WTC11 (cell line): ENCODE results near the gene PHF21B. TPM values are rescaled to one million over a fixed set of nuclear protein-coding genes. Genes with fewer than 3 reads are reported as not detected.

Experiments used
- ATAC-seq: fragments of 200-7000 bp; cut with Tn5 transposase; 2 replicates; pipeline ENCODE4 v1.10.0; 2021; ENCODE audit warnings: mild to moderate bottlenecking, moderate library complexity
- CTCF ChIA-PET: fragments of 300-600 bp; sonication (Branson Sonifier 250); formaldehyde crosslinking; loops from one replicate; lab custom pipeline; 2021; ENCODE audit warnings: antibody characterized with exemption; lab: Charles Lee
- POLR2A ChIA-PET: fragments of 350-600 bp; sonication (Branson Sonifier 250); formaldehyde crosslinking; loops from one replicate; lab custom pipeline; 2021; ENCODE audit warnings: antibody characterized with exemption; lab: Charles Lee
- DNase-seq: peaks from one replicate; pipeline ENCODE4 v3.0.0; 2021; ENCODE audit warnings: low spot score
- H3K27ac Mint-ChIP-seq: 2 replicates; pipeline ENCODE4 v1.8.0; 2021; ENCODE audit warnings: mixed read lengths
- H3K27me3 Mint-ChIP-seq: 2 replicates; pipeline ENCODE4 v1.8.0; 2021; ENCODE audit warnings: low read depth, mild to moderate bottlenecking, moderate library complexity, mixed read lengths
- H3K36me3 Mint-ChIP-seq: 2 replicates; pipeline ENCODE4 v1.8.0; 2021; ENCODE audit warnings: mixed read lengths
- H3K4me1 Mint-ChIP-seq: 2 replicates; pipeline ENCODE4 v1.8.0; 2022; ENCODE audit warnings: mixed read lengths
- H3K4me3 Mint-ChIP-seq: 2 replicates; pipeline ENCODE4 v1.8.0; 2021; ENCODE audit warnings: mild to moderate bottlenecking, moderate library complexity, mixed read lengths
- H3K9me3 Mint-ChIP-seq: 2 replicates; pipeline ENCODE4 v1.8.0; 2021; ENCODE audit warnings: mixed read lengths
- ATF2 ChIP-seq: sonication (generic); formaldehyde crosslinking; IDR thresholded peaks from 2 replicates; pipeline ENCODE4 v1.8.1; 2022; ENCODE audit warnings: low read depth, missing genetic modification reagents, borderline replicate concordance
- CBFB ChIP-seq: sonication (generic); formaldehyde crosslinking; IDR thresholded peaks from 2 replicates; pipeline ENCODE4 v1.8.1; 2022; ENCODE audit warnings: mild to moderate bottlenecking, low read depth, missing genetic modification reagents
- FOXJ3 ChIP-seq: sonication (generic); formaldehyde crosslinking; IDR thresholded peaks from 2 replicates; pipeline ENCODE4 v1.9.0; 2021; ENCODE audit warnings: missing genetic modification reagents, mild to moderate bottlenecking, borderline replicate concordance
- FOXK1 ChIP-seq: sonication (generic); formaldehyde crosslinking; IDR thresholded peaks from 2 replicates; pipeline ENCODE4 v1.8.0; 2022; ENCODE audit warnings: mild to moderate bottlenecking, moderate library complexity, missing genetic modification reagents
- MYBL2 ChIP-seq: sonication (generic); formaldehyde crosslinking; IDR thresholded peaks from 2 replicates; pipeline ENCODE4 v1.8.1; 2023; ENCODE audit warnings: mild to moderate bottlenecking, moderate library complexity, missing genetic modification reagents
- NFATC4 ChIP-seq: fragments of 250-450 bp; sonication (Bioruptor Pico); IDR thresholded peaks from 2 replicates; pipeline ENCODE4 v1.9.0; 2021; ENCODE audit warnings: mild to moderate bottlenecking
- PREB ChIP-seq: sonication (generic); formaldehyde crosslinking; IDR thresholded peaks from 2 replicates; pipeline ENCODE4 v1.8.1; 2022; ENCODE audit warnings: mild to moderate bottlenecking, missing genetic modification reagents, moderate library complexity, borderline replicate concordance
- RORB ChIP-seq: fragments of 250-450 bp; sonication (Bioruptor Pico); IDR thresholded peaks from 2 replicates; pipeline ENCODE4 v1.9.0; 2021; ENCODE audit warnings: mild to moderate bottlenecking
- SOX15 ChIP-seq: fragments of 250-450 bp; sonication (Bioruptor Pico); IDR thresholded peaks from 2 replicates; pipeline ENCODE4 v1.9.0; 2021; ENCODE audit warnings: mild to moderate bottlenecking
- ZNF317 ChIP-seq: sonication (generic); formaldehyde crosslinking; IDR thresholded peaks from 2 replicates; pipeline ENCODE4 v1.8.1; 2023; ENCODE audit warnings: low read depth, mild to moderate bottlenecking, moderate library complexity, missing genetic modification reagents, borderline replicate concordance
- ZNF423 ChIP-seq: fragments of 250-450 bp; sonication (Bioruptor Pico); IDR thresholded peaks from 2 replicates; pipeline ENCODE4 v2.1.2; 2022; ENCODE audit warnings: mild to moderate bottlenecking, moderate library complexity
- total RNA-seq: library from RNA; stranded (reverse); gene quantifications from 3 replicates; pipeline ENCODE4 v1.2.3, GENCODE V29; 2021
- TF ChIP-seq, protein P1 (sequence below): sonication (generic); formaldehyde crosslinking; IDR thresholded peaks from 2 replicates; pipeline ENCODE4 v1.8.1; 2022; ENCODE audit warnings: mild to moderate bottlenecking, moderate library complexity, missing genetic modification reagents
- TF ChIP-seq, protein P2 (sequence below): sonication (generic); formaldehyde crosslinking; conservative IDR thresholded peaks from 2 replicates; pipeline ENCODE4 v1.8.1; 2023; ENCODE audit warnings: mild to moderate bottlenecking, low read depth, missing genetic modification reagents, moderate library complexity
- TF ChIP-seq, protein P3 (sequence below): sonication (generic); formaldehyde crosslinking; IDR thresholded peaks from 2 replicates; pipeline ENCODE4 v1.8.1; 2023; ENCODE audit warnings: mild to moderate bottlenecking, missing genetic modification reagents, moderate library complexity
- TF ChIP-seq, protein P4 (sequence below): sonication (generic); formaldehyde crosslinking; IDR thresholded peaks from 2 replicates; pipeline ENCODE4 v1.8.0; 2023; ENCODE audit warnings: mild to moderate bottlenecking, missing genetic modification reagents

PHF21B gene
- total RNA-seq, 1 experiment from 2014 or later: 107 TPM

DNA sequence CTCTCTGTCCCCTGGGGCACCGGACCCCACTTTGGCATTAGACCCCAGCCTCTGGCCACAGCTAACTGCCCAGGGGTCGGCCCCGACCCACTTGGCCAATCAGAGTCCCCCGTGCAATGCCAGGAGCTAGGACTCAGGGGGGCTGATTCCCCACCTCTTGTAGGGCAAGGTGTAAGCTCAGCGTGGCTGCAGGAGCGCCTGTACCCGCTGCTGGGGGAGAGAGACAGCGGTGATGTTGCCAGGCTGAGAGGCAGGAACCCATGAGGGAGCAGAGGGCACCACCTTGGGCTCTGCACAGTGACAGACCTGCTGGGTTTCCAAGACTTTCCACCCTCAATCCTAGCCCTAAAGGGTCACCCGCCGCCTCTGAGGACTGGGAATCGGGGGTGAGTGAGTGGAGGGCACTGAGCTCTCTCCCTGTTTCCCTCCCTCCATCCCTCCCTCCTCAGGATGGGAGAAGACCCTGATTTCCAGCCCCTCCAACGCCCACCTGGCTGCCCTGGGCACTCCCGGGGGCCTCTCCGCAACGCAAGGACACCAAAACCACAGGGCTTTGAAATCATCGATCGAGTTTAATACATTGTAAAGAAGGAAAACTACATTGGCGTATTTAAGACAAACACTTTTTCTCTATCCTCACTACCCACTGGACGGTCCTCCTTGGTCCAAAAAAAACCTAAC, 129.1 kb downstream of the PHF21B start (continued):
- no peak for TF ChIP-seq ATF2 (CRISPR knock-in tag)

- Mint-ChIP-seq H3K27me3 (no peaks in the 10 kb centered on the region; the same call in 1 of the 2 replicates), H3K36me3 (peaks cover 43% of the 10 kb centered on the region), H3K27ac (no peak overlapping the region), H3K4me3 (no peak overlapping the region), H3K9me3 (peaks cover 22% of the 10 kb centered on the region), H3K4me1 (no peaks in the 10 kb centered on the region)
- no peak for TF ChIP-seq ZNF317 (CRISPR knock-in tag)
- no peak for TF ChIP-seq SOX15 (CRISPR knock-in tag)
- TF ChIP-seq MYBL2: no peak
- TF ChIP-seq, protein P1, sequence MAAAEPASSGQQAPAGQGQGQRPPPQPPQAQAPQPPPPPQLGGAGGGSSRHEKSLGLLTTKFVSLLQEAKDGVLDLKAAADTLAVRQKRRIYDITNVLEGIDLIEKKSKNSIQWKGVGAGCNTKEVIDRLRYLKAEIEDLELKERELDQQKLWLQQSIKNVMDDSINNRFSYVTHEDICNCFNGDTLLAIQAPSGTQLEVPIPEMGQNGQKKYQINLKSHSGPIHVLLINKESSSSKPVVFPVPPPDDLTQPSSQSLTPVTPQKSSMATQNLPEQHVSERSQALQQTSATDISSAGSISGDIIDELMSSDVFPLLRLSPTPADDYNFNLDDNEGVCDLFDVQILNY (CRISPR knock-in tag): no peak
- TF ChIP-seq FOXJ3: no peak
- no peak for TF ChIP-seq FOXK1
- TF ChIP-seq NFATC4 (CRISPR knock-in tag): no peak
- TF ChIP-seq, protein P2, sequence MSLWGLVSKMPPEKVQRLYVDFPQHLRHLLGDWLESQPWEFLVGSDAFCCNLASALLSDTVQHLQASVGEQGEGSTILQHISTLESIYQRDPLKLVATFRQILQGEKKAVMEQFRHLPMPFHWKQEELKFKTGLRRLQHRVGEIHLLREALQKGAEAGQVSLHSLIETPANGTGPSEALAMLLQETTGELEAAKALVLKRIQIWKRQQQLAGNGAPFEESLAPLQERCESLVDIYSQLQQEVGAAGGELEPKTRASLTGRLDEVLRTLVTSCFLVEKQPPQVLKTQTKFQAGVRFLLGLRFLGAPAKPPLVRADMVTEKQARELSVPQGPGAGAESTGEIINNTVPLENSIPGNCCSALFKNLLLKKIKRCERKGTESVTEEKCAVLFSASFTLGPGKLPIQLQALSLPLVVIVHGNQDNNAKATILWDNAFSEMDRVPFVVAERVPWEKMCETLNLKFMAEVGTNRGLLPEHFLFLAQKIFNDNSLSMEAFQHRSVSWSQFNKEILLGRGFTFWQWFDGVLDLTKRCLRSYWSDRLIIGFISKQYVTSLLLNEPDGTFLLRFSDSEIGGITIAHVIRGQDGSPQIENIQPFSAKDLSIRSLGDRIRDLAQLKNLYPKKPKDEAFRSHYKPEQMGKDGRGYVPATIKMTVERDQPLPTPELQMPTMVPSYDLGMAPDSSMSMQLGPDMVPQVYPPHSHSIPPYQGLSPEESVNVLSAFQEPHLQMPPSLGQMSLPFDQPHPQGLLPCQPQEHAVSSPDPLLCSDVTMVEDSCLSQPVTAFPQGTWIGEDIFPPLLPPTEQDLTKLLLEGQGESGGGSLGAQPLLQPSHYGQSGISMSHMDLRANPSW (CRISPR knock-in tag): no peak
- TF ChIP-seq, protein P3, sequence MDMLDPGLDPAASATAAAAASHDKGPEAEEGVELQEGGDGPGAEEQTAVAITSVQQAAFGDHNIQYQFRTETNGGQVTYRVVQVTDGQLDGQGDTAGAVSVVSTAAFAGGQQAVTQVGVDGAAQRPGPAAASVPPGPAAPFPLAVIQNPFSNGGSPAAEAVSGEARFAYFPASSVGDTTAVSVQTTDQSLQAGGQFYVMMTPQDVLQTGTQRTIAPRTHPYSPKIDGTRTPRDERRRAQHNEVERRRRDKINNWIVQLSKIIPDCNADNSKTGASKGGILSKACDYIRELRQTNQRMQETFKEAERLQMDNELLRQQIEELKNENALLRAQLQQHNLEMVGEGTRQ (CRISPR knock-in tag): no peak
- TF ChIP-seq PREB: no peak
- TF ChIP-seq RORB (CRISPR knock-in tag): no peak
- no peak for TF ChIP-seq CBFB
- TF ChIP-seq, protein P4, sequence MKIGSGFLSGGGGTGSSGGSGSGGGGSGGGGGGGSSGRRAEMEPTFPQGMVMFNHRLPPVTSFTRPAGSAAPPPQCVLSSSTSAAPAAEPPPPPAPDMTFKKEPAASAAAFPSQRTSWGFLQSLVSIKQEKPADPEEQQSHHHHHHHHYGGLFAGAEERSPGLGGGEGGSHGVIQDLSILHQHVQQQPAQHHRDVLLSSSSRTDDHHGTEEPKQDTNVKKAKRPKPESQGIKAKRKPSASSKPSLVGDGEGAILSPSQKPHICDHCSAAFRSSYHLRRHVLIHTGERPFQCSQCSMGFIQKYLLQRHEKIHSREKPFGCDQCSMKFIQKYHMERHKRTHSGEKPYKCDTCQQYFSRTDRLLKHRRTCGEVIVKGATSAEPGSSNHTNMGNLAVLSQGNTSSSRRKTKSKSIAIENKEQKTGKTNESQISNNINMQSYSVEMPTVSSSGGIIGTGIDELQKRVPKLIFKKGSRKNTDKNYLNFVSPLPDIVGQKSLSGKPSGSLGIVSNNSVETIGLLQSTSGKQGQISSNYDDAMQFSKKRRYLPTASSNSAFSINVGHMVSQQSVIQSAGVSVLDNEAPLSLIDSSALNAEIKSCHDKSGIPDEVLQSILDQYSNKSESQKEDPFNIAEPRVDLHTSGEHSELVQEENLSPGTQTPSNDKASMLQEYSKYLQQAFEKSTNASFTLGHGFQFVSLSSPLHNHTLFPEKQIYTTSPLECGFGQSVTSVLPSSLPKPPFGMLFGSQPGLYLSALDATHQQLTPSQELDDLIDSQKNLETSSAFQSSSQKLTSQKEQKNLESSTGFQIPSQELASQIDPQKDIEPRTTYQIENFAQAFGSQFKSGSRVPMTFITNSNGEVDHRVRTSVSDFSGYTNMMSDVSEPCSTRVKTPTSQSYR: no peak
- TF ChIP-seq ZNF423 (CRISPR knock-in tag): no peak
- no peak for ATAC-seq
- ChIA-PET CTCF (no interaction called here), POLR2A (no interaction called here)
- peak; percentile 4 for DNase-seq
Observed at GRCh38 chr22:44879301-44879680, 130.5 kb downstream of the PHF21B start.
